UCSD-AML1 (cell line): ENCODE measurements around the gene ATP11B.

Experiments used
- DNase-seq: peaks from one replicate; lab custom pipeline; 2025; ENCODE audit not compliant: unreplicated experiment; lab: John Stamatoyannopoulos, UW

ATP11B gene

DNA sequence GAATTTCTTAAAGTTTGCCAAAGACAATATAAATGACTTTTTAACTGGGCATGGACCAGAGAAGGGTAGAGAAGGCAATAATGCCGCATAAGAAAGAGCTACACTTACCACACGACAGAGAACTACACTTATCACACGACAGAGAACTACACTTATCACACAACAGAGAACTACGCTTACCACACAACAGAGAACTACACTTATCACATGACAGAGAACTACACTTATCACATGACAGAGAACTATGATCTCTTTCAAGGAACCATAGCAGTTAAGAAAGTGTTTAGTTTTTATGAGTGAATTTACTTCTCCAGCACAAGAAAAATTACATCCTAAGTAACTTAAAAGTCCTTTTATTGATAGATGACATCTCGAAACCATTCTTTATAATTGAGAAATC, 155.0 kb downstream of the ATP11B start:
- no peak for DNase-seq

DNA sequence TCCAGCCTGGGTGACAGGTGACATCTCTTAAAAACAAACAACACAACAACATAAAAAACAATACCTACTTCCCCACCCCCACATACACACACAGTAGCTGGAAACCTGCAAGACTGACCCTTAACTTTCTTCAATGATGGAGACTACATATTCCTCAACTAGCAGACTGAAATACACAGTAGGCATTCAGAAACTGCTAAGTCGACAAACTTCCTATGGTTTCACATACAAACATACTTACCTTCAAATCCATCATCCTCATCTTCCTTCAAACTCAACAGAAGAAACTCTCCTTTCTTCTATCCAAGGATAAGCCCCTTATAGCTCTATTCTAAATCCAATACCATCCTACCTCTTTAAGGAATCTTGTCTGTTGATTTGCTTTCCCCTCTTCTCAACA, 156.4 kb downstream of the ATP11B start:
- DNase-seq, result no peak

DNA sequence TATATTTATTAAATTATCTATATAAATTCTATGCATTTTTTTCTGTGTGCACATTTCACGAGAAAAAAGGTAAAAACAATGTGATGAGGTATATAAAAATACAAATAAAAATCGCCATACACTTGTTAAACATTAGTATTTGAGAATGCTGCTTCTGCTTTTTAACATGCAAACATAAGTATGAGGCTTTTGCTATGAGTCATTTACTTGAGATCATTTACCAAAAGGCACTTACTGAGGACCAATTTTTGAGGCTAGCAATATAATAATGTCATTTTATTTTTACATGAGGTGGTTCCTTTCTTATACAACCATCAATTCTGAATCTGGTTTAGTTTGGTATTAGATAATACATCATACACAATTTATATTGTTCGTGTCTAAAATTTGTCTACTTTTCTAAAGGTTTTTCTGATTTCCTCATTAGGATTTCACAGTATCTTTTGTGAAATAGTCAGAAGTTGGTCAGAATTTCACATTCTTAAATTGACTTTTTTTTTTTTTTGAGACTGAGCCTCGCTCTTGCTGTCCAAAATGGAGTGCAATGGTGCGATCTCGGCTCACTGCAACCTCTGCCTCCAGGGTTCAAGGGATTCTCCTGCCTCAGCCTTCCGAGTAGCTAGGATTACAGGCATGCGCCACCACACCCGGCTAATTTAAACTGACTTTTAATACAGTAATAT, 161.4 kb downstream of the ATP11B start:
- no peak for DNase-seq

DNA sequence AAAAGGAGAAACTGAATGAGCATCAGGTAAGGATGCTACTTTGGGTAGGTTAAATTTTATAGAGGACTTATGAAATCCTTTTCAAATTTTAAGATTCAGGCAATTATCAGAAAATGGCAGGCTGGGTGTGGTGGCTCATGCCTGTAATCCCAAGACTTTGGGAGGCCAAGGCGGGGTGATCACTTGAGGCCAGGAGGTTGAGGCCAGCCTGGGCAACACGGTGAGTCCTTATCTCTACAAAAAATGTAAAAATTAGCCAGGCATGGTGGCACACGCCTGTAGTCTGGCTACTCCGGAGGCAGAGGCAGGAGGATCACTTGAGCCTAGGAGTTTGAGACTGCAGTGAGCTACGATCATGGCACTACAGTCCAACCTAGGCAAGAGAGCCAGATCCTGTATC, 163.9 kb downstream of the ATP11B start:
- DNase-seq, result no peak

DNA sequence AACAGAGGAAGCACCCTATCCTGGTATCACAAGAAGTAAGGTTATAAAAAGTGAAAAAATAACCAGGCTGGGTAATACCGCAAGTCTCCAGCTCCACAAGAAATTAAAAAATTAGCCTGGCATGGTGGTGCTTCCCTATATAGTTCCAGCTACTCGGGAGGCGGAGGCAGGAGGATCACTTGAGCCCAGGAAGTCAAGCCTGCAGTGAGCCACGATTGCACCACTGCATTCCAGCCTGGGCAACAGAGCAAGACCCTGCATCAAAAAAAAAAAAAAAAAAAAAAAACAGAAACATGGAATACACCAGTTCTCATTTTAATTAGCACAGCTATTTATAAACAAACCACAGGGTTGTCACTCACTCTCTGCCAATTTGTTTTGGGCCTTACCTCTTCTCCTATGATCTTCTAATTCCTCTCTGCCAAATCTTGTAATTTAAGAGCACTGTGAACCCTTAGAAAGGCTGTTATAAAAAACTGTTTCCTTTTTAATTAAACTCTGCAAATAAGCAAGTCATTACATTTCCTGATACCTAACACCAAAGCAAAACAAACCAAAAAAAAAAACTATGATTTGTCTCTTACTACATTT, 164.5 kb downstream of the ATP11B start:
- DNase-seq, result no peak

DNA sequence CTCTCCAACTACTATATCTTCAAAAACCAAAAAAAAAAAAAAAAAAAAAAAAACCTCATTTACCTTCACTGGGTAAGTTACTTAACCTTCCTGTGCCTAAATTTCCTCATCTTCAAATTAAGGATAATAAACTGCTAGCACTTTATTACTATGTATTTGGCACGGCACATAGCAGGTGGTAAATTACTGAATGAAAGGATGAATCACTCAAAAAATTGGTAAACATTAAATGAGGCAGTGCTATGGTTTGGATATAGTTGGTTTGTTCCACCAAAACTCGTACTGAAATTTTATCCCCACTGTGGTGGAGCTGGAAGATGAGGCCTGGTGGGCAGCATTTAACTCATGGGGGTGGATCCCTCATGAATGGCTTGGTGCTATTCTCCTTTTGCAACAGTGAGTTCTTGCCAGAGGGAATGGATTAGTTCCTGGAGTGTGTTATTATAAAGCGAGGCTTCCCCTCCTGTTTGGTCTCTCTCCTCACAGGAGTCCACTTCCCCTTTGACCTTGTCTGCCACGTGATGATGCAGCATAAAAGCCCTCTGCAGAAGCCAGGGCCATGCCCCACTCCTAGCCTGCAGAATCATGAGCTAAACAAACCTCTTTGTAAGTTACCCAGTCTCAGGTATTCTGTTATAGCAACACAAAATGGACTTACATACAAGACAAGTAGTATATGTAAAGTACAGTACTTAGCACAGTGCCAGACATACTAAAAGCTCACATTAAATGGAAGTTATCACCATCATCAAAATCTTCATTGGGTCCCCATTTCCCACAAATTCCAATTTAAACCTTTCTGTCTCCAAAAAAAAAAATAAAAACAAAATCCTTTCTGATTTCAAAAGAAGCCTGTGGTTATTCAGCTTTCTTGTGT, 166.4 kb downstream of the ATP11B start:
- peak; percentile 20 for DNase-seq

DNA sequence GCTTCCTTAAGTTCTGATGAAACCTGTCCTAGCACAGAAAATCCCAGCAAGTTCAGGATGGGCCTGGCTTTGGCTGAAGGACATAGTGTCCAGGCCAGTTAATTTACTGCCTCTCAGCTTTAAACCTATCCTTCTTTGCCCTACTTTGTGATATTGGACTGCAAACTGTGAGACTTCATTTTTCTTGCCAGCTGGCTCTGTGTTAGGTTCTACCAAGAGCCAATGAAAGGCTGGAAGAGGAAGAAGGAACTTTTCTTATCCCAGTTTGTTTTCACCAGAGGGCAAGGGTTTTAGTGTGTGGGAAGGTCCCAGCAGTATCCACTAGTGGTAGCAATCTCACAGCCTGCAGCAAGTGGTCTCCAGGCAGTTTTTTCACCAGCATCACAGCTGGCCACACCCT, 168.9 kb downstream of the ATP11B start:
- DNase-seq, result peak; percentile 10

DNA sequence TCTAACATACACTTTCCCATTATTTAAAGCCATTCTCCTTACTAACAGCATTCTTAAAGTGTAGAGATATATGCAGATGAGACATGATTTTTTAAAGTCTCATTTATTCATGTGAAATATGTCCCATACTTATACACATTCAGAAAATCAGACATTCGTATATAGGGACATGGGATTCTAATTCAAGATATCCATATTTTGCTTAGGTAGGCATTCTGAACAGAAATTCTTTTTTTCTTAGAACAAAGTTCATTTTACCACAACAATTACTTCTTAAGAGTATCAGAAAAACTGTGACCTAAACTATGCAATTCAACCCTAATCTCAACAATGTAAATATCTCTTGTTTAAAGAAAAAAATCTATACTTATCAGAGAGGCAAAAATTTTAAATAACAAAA, 170.9 kb downstream of the ATP11B start:
- no peak for DNase-seq

DNA sequence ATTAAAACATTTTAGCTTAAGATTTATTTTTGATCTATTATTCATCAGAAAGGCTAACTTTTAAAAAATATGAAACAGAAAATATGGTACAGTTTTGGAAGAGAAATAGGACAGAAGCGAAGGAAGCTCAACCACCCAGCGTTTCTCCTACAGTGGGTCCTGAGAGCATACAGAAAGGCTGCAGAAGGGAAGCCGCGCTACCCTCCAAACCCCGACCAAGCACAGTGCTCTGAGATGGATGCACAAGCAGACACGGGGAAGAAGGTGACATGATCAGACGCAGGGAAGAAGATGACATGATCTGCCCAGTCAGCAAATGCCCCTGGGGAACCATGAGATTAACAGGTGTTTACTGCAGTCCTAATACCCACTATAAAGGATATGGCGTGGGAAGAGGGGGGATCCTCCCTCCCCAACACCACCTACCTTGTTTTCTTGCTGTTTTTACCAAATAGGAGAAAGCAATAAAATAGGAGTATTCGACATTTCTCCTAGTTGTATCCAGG, 172.6 kb downstream of the ATP11B start:
- DNase-seq, result no peak

DNA sequence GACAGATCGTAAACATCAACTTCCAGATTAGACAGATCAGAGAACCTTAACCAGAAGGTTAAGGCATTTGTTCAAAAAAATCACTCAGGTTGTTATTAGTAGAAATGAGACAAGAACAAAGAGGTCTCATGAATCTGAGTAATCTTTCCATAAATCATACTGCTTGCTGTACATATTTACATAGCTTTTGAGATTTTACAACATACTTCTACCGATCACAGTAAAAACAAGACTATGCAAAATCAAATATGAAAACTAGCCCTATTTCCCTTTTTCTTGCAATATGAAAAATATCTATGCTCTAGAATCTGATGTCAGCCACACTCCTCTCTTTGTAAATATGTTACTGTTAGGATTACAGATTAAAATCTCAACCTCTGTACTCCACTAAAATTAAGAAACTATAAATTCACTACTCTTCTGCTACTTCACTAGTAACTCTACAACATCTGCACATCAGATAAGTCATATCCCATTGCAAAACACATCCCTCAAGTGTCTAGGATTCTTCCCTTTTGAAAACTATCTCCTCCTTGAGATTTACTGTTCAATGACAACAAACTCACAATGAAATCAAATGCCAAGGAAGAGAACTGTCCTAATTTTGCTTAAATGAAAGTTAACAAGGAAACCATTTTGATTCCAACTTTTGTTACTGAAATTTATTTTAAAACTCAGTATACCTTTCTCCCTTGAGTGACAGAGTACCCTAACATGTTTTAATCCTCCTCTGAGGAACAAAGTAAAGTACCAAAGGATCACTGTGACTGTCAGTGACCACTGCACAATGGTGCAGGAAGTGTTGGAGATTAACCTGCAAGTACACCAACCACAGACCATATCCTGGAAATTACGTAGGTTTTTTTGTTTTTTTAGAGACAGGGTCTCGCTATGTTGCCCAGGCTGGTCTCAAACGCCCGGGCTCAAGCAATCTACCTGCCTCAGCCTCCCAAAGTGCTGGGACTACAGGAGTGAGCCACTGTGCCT, 174.2 kb downstream of the ATP11B start:
- DNase-seq, result peak; percentile 20

DNA sequence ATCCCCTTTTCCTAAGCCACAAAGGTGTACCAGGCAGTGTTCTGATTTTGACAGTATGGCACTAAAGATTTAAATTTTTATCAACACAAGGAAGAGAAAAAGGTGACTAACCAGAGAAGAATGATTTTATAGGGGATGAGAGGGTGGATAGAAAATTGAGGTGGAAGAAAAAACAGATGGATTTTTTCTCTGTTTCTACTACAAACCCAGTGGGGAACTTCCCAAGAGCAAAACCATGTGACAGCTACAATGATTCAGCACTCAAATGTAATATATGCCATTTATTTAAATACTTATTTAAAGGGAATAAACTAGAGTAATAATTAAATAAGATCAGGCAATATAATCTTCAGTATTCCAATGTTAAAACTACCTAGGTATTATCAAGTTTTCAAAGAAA, 176.0 kb downstream of the ATP11B start:
- DNase-seq, result no peak

DNA sequence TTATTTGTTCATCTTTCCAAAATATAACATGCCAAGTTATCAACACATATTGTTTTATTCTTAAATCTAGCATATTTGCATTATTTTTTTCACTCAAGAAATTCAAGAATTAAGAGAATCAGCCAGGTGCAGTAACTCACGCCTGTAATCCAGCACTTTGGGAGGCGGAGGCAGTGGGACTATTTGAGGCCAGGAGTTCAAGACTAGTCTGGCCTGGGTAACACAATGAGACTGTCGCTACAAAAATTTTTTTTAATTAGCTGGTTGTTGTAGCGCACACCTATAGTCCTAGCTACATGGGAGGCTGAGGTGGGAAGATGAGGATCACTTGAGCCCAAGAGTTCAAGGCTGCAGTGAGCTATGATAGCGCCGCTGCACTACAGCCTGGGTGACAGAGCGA, 176.5 kb downstream of the ATP11B start:
- DNase-seq, result no peak

DNA sequence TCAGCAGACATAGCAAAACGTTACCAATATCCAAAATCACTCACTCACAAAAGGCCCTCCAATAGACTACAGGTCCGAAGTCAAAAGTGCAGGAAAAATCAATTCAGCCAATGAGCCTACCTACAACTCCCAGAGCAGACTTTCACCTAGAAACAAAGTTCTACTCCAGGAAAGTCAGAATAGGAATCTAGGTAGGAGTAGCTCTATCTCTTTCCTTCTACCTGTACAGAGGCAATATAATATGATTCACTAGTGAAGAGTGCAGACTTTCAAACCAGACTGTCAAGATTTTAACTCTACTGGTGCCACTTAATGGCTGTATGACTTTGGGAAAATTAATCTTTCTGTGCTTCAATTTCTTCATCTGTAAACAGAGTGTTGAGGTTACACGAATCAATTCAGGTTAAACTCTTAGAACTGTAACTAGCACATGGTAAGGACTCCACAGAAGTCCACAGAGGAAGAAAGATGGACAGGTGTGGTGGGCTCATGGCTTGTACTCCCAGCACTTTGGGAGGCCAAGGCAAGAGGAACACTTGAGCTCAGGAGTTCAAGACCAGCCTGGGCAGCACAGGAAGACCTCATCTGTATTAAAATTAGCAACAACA, 177.6 kb downstream of the ATP11B start:
- DNase-seq, result no peak
